ENCODE measurements around the gene RFTN2.
A peak's percentile ranks its signal among the peaks of the same experiment; 100 is the strongest.

RFTN2 gene

DNA sequence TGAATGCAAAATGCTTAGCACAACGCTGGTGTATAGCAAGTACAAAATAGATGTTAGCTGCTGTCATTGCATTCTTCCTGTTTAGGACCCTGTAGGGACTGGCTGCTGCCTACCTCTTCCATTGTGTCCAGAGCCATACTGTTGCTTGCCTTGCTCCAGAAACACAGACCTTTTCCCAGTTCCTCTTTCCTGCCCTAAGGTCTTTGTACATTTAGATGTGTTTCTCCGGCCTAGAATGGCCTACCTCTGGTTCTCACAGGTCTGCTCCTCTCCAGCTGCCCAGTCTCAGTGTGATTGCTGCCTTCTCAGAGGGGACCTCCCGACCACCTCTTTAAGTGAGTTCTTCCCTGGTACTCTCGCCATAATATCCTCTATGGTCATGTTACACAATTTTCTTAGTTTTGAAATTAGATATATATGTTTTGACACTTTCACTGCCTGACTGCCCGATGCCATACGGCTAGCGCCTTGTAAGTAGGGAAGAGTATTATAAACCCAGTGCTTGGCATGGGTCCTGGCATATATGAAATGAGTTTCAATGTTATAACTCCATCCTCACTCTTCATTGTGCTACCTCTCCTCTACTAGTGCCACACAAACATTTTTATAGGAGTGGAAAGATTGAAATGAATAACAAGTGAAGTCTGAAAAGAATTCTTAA is 48.3 kb downstream of the RFTN2 start:
- Histone ChIP-seq H3K79me2 (ENCODE audit: insufficient read depth, low read length) (no peaks in the 10 kb centered on the region), H3K4me2 (ENCODE audit: low read length) (no peak overlapping the region), H2AFZ (ENCODE audit: low read length) (no peak overlapping the region), H4K20me1 (ENCODE audit: insufficient read depth, low read length) (no peaks in the 10 kb centered on the region), H3K9ac (ENCODE audit: low read length) (no peak overlapping the region), H3K27ac (ENCODE audit: low read depth, low read length, poor library complexity, severe bottlenecking) (no peak overlapping the region), H3K9me3 (ENCODE audit: low read length) (0 out of 2 replicates have a peak, but pooled peaks cover 2% of the 10 kb centered on the region), H3K4me3 (ENCODE audit: low read depth, low read length, poor library complexity, severe bottlenecking) (no peak overlapping the region), H3K27me3 (ENCODE audit: insufficient read depth, low read length) (no peaks in the 10 kb centered on the region), H3K4me1 (ENCODE audit: insufficient read depth, low read length, severe bottlenecking) (no peaks in the 10 kb centered on the region), H3K9me2 (ENCODE audit: low read depth, low read length) (no peaks in the 10 kb centered on the region), H3K36me3 (ENCODE audit: insufficient read depth, low read length) (no peaks in the 10 kb centered on the region), H3F3A (ENCODE audit: insufficient read depth, low read length) (no peaks in the 10 kb centered on the region)
- TF ChIP-seq, protein P1, sequence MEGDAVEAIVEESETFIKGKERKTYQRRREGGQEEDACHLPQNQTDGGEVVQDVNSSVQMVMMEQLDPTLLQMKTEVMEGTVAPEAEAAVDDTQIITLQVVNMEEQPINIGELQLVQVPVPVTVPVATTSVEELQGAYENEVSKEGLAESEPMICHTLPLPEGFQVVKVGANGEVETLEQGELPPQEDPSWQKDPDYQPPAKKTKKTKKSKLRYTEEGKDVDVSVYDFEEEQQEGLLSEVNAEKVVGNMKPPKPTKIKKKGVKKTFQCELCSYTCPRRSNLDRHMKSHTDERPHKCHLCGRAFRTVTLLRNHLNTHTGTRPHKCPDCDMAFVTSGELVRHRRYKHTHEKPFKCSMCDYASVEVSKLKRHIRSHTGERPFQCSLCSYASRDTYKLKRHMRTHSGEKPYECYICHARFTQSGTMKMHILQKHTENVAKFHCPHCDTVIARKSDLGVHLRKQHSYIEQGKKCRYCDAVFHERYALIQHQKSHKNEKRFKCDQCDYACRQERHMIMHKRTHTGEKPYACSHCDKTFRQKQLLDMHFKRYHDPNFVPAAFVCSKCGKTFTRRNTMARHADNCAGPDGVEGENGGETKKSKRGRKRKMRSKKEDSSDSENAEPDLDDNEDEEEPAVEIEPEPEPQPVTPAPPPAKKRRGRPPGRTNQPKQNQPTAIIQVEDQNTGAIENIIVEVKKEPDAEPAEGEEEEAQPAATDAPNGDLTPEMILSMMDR (IDR thresholded peaks at IDR 0.05; ENCODE audit: low read length): no peak
- no peak for TF ChIP-seq EZH2 (IDR thresholded peaks at IDR 0.05; ENCODE audit: borderline replicate concordance, low read length)

DNA sequence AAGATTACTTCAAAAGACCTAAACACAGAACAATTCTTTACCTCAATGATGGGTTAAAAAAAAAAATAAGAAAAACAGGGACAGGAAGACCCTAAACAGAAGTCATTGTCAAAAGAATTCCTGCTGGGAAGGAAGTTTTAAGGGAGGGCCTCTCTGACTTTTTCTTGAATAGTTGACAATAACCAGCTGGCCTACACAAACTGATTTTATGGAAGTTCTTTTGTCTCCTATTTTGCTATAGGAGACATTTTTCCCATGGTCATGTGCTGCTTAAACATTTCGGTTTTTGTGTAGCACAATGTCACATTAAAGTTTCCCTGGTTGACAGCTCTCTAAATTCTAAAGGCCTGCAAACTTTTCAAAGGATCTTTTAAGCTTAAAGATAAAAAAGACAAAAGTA is 55.3 kb downstream of the RFTN2 start:
- H3K9ac ChIP-seq (ENCODE audit: low read length): no peak overlapping the region
- no peaks in the 10 kb centered on the region for H3K27me3 ChIP-seq (ENCODE audit: insufficient read depth, low read length)
- no peak overlapping the region for H3K27ac ChIP-seq (ENCODE audit: low read depth, low read length, poor library complexity, severe bottlenecking)
- no peaks in the 10 kb centered on the region for H3K4me1 ChIP-seq (ENCODE audit: insufficient read depth, low read length, severe bottlenecking)
- no peaks in the 10 kb centered on the region for H4K20me1 ChIP-seq (ENCODE audit: insufficient read depth, low read length)
- no peaks in the 10 kb centered on the region for H3F3A ChIP-seq (ENCODE audit: insufficient read depth, low read length)
- H2AFZ ChIP-seq (ENCODE audit: low read length): no peak overlapping the region
- H3K4me2 ChIP-seq (ENCODE audit: low read length): no peak overlapping the region
- no peaks in the 10 kb centered on the region for H3K9me2 ChIP-seq (ENCODE audit: low read depth, low read length)
- H3K4me3 ChIP-seq (ENCODE audit: low read depth, low read length, poor library complexity, severe bottlenecking): no peak overlapping the region
- H3K79me2 ChIP-seq (ENCODE audit: insufficient read depth, low read length): no peaks in the 10 kb centered on the region
- H3K9me3 ChIP-seq (ENCODE audit: low read length): no peaks in the 10 kb centered on the region
- no peak for TF ChIP-seq EZH2 (IDR thresholded peaks at IDR 0.05; ENCODE audit: borderline replicate concordance, low read length)
- TF ChIP-seq, protein P1 (IDR thresholded peaks at IDR 0.05; ENCODE audit: low read length): no peak
- H3K36me3 ChIP-seq (ENCODE audit: insufficient read depth, low read length): no peaks in the 10 kb centered on the region

DNA sequence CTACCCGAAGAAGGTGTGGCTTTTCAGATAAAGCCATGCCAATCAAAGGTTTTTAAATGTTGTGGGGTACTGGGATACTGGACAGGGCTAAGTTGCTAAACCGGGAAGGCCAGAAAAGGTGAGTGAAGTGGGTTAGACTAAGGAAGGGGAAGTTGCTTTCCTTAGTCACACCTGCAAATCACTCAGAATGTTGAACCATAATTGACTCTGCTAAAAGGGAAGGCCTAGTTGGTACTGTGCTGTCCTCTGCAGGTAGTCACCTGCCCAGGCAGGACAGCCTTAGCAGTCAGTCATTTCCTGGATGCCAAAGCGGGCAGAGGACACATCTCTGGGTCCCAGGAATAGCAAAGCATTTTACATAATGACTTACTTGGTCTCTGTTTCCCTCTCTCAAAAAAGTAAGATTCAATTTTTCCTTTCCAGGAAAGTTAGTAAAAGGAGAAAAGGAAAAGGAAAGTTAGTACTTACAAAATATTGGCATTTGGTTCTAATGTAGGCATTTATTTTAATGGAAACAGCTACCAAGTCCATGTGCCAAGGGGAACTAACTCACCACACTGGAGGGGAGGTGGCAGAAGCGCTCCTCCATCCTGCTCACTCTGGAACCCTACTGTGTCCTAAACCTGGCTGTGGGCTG is 60.3 kb downstream of the RFTN2 start:
- no peaks in the 10 kb centered on the region for H3K27me3 ChIP-seq (ENCODE audit: insufficient read depth, low read length)
- no peak for TF ChIP-seq EZH2 (IDR thresholded peaks at IDR 0.05; ENCODE audit: borderline replicate concordance, low read length)
- TF ChIP-seq, protein P1 (IDR thresholded peaks at IDR 0.05; ENCODE audit: low read length): peak; percentile 24; the same call in 1 of the 2 replicates

More for the DNA sequence above, 60.3 kb downstream of the RFTN2 start:
- no peaks in the 10 kb centered on the region for H3K9me3 ChIP-seq (ENCODE audit: low read length)
- H3K4me1 ChIP-seq (ENCODE audit: insufficient read depth, low read length, severe bottlenecking): no peaks in the 10 kb centered on the region
- no peaks in the 10 kb centered on the region for H3K79me2 ChIP-seq (ENCODE audit: insufficient read depth, low read length)
- H3K27ac ChIP-seq (ENCODE audit: low read depth, low read length, poor library complexity, severe bottlenecking): no peak overlapping the region
- H4K20me1 ChIP-seq (ENCODE audit: insufficient read depth, low read length): no peaks in the 10 kb centered on the region
- no peak overlapping the region for H2AFZ ChIP-seq (ENCODE audit: low read length)
- H3K4me3 ChIP-seq (ENCODE audit: low read depth, low read length, poor library complexity, severe bottlenecking): no peak overlapping the region
- H3K9me2 ChIP-seq (ENCODE audit: low read depth, low read length): no peaks in the 10 kb centered on the region
- H3K36me3 ChIP-seq (ENCODE audit: insufficient read depth, low read length): no peaks in the 10 kb centered on the region
- no peak overlapping the region for H3K9ac ChIP-seq (ENCODE audit: low read length)
- no peaks in the 10 kb centered on the region for H3F3A ChIP-seq (ENCODE audit: insufficient read depth, low read length)
- no peak overlapping the region for H3K4me2 ChIP-seq (ENCODE audit: low read length)
